ENCODE data around the gene HNF4A. TPM values are rescaled to one million over a fixed set of nuclear protein-coding genes. Genes with fewer than 3 reads are reported as not detected.
A peak's percentile ranks its signal among the peaks of the same experiment; 100 is the strongest.

Gene HNF4A
- total and polyA plus RNA-seq, 2 of the 13 experiments (the other 11 are each of a cell fraction or from before 2014, with no cell fraction given): 80.9 to 169 TPM

DNA sequence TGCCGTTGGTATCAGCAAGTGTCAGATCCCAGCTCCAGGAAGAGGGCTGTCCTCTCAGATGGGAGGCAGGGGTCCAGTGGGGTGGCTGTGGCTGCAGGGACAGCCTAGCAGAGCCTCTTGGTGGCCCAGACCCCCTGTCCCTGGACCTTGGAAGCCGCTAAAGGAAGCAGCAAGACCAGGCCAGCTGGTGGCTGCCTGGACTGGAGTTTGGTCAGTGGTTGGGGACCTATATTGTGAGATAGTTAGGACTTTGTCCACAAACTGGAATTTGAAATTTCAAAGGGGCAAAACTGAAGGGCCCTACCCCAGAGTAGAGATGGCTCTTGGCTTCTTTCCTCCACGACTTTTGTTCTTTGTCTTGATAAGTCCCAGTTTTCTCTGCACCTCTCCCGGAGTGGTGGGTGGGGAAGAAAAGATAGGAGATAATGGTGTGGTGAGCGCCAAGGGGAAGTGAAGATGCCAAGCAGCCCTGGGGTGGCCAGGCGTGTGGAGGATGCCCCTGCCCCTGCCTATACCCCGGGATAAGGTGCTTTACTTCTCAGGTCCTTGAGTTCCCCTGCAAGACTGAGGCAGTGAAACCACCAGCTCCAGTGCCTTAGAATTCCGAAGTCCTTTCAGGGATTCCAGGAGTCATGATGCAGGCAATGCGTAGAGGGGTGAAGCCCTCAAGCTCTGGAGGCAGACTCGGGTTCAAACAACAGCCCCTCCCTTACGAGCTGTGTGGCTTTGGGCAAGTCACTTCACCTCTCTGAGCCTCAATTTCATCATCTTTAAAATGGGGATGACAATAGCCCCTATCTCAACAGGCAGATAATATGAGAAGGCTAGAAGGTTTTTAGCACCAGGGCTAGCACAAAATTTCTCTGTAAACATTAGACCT is 40.2 kb downstream of the HNF4A start (continued):
- TF ChIP-seq ZNF713 (CRISPR knock-in tag; IDR thresholded peaks at IDR 0.05): peak; percentile 80; the same call in 1 of the 2 replicates
- TF ChIP-seq FOXK1 (CRISPR knock-in tag; IDR thresholded peaks at IDR 0.05; ENCODE audit: borderline replicate concordance, low read depth): no peak; the same call in 1 of the 2 replicates
- 0 out of 2 replicates have a peak, but pooled peaks have one; percentile 58 for TF ChIP-seq ZNF205 (CRISPR knock-in tag; IDR thresholded peaks at IDR 0.05)
- TF ChIP-seq, protein P1, sequence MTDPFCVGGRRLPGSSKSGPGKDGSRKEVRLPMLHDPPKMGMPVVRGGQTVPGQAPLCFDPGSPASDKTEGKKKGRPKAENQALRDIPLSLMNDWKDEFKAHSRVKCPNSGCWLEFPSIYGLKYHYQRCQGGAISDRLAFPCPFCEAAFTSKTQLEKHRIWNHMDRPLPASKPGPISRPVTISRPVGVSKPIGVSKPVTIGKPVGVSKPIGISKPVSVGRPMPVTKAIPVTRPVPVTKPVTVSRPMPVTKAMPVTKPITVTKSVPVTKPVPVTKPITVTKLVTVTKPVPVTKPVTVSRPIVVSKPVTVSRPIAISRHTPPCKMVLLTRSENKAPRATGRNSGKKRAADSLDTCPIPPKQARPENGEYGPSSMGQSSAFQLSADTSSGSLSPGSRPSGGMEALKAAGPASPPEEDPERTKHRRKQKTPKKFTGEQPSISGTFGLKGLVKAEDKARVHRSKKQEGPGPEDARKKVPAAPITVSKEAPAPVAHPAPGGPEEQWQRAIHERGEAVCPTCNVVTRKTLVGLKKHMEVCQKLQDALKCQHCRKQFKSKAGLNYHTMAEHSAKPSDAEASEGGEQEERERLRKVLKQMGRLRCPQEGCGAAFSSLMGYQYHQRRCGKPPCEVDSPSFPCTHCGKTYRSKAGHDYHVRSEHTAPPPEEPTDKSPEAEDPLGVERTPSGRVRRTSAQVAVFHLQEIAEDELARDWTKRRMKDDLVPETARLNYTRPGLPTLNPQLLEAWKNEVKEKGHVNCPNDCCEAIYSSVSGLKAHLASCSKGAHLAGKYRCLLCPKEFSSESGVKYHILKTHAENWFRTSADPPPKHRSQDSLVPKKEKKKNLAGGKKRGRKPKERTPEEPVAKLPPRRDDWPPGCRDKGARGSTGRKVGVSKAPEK (CRISPR knock-in tag; IDR thresholded peaks at IDR 0.05; ENCODE audit: borderline replicate concordance): no peak
- TF ChIP-seq ZNF138 (CRISPR knock-in tag; IDR thresholded peaks at IDR 0.05; ENCODE audit: low read depth): peak; percentile 24; the same call in 1 of the 2 replicates
- 0 out of 2 replicates have a peak, but pooled peaks have one; percentile 23 for TF ChIP-seq RARA (CRISPR knock-in tag; IDR thresholded peaks at IDR 0.05)
- peak; percentile 86 for TF ChIP-seq ADNP (CRISPR knock-in tag; IDR thresholded peaks at IDR 0.05)
- TF ChIP-seq ZFP36 (IDR thresholded peaks at IDR 0.05; ENCODE audit: borderline replicate concordance, low read depth, low read length, partially characterized antibody): peak; percentile 27
- TF ChIP-seq, protein P2, sequence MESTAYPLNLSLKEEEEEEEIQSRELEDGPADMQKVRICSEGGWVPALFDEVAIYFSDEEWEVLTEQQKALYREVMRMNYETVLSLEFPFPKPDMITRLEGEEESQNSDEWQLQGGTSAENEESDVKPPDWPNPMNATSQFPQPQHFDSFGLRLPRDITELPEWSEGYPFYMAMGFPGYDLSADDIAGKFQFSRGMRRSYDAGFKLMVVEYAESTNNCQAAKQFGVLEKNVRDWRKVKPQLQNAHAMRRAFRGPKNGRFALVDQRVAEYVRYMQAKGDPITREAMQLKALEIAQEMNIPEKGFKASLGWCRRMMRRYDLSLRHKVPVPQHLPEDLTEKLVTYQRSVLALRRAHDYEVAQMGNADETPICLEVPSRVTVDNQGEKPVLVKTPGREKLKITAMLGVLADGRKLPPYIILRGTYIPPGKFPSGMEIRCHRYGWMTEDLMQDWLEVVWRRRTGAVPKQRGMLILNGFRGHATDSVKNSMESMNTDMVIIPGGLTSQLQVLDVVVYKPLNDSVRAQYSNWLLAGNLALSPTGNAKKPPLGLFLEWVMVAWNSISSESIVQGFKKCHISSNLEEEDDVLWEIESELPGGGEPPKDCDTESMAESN (CRISPR knock-in tag; conservative IDR thresholded peaks at IDR 0.05): peak; percentile 3; the same call in 1 of the 2 replicates
- TF ChIP-seq, protein P3, sequence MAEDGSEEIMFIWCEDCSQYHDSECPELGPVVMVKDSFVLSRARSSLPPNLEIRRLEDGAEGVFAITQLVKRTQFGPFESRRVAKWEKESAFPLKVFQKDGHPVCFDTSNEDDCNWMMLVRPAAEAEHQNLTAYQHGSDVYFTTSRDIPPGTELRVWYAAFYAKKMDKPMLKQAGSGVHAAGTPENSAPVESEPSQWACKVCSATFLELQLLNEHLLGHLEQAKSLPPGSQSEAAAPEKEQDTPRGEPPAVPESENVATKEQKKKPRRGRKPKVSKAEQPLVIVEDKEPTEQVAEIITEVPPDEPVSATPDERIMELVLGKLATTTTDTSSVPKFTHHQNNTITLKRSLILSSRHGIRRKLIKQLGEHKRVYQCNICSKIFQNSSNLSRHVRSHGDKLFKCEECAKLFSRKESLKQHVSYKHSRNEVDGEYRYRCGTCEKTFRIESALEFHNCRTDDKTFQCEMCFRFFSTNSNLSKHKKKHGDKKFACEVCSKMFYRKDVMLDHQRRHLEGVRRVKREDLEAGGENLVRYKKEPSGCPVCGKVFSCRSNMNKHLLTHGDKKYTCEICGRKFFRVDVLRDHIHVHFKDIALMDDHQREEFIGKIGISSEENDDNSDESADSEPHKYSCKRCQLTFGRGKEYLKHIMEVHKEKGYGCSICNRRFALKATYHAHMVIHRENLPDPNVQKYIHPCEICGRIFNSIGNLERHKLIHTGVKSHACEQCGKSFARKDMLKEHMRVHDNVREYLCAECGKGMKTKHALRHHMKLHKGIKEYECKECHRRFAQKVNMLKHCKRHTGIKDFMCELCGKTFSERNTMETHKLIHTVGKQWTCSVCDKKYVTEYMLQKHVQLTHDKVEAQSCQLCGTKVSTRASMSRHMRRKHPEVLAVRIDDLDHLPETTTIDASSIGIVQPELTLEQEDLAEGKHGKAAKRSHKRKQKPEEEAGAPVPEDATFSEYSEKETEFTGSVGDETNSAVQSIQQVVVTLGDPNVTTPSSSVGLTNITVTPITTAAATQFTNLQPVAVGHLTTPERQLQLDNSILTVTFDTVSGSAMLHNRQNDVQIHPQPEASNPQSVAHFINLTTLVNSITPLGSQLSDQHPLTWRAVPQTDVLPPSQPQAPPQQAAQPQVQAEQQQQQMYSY (CRISPR knock-in tag; IDR thresholded peaks at IDR 0.05): peak; percentile 93
- TF ChIP-seq ZNF225 (CRISPR knock-in tag; IDR thresholded peaks at IDR 0.05): peak; percentile 69; the same call in 1 of the 2 replicates
- TF ChIP-seq, protein P4, sequence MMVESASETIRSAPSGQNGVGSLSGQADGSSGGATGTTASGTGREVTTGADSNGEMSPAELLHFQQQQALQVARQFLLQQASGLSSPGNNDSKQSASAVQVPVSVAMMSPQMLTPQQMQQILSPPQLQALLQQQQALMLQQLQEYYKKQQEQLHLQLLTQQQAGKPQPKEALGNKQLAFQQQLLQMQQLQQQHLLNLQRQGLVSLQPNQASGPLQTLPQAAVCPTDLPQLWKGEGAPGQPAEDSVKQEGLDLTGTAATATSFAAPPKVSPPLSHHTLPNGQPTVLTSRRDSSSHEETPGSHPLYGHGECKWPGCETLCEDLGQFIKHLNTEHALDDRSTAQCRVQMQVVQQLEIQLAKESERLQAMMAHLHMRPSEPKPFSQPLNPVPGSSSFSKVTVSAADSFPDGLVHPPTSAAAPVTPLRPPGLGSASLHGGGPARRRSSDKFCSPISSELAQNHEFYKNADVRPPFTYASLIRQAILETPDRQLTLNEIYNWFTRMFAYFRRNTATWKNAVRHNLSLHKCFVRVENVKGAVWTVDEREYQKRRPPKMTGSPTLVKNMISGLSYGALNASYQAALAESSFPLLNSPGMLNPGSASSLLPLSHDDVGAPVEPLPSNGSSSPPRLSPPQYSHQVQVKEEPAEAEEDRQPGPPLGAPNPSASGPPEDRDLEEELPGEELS (CRISPR knock-in tag; IDR thresholded peaks at IDR 0.05): 0 out of 2 replicates have a peak, but pooled peaks have one; percentile 23
- peak; percentile 86 for TF ChIP-seq HNF4A (CRISPR knock-in tag; IDR thresholded peaks at IDR 0.05)
- 0 out of 2 replicates have a peak, but pooled peaks have one; percentile 24 for TF ChIP-seq NFYB (CRISPR knock-in tag; IDR thresholded peaks at IDR 0.05)
- TF ChIP-seq ATF7-NPFF (CRISPR knock-in tag; IDR thresholded peaks at IDR 0.05; ENCODE audit: low read depth): peak; percentile 58; the same call in 1 of the 2 replicates
- no peak for TF ChIP-seq SRSF9 (IDR thresholded peaks at IDR 0.05; ENCODE audit: borderline replicate concordance, insufficient read depth, low read depth, low read length, poor library complexity, severe bottlenecking)
- TF ChIP-seq ZNF552 (CRISPR knock-in tag; IDR thresholded peaks at IDR 0.05; ENCODE audit: borderline replicate concordance): 0 out of 2 replicates have a peak, but pooled peaks have one; percentile 22
